ENCODE results near the gene AP3B1.

GRCh38 chr5:78001197-78001596 lies 293.3 kb downstream of the AP3B1 start:
- TF ChIP-seq CTCF (conservative IDR thresholded peaks at IDR 0.05), result no peak
- no peak for TF ChIP-seq ZFX (IDR thresholded peaks at IDR 0.05)

Data from C4-2B (cell line).